Measurements from ENCODE around the gene KLHL40.

KLHL40 gene

GRCh38 chr3:42703695-42704025 lies 18.3 kb downstream of the KLHL40 start:
- TF ChIP-seq, protein P1, sequence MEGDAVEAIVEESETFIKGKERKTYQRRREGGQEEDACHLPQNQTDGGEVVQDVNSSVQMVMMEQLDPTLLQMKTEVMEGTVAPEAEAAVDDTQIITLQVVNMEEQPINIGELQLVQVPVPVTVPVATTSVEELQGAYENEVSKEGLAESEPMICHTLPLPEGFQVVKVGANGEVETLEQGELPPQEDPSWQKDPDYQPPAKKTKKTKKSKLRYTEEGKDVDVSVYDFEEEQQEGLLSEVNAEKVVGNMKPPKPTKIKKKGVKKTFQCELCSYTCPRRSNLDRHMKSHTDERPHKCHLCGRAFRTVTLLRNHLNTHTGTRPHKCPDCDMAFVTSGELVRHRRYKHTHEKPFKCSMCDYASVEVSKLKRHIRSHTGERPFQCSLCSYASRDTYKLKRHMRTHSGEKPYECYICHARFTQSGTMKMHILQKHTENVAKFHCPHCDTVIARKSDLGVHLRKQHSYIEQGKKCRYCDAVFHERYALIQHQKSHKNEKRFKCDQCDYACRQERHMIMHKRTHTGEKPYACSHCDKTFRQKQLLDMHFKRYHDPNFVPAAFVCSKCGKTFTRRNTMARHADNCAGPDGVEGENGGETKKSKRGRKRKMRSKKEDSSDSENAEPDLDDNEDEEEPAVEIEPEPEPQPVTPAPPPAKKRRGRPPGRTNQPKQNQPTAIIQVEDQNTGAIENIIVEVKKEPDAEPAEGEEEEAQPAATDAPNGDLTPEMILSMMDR (conservative IDR thresholded peaks at IDR 0.05) = no peak
- no peak for TF ChIP-seq ZFX (IDR thresholded peaks at IDR 0.05)
- H3K27ac ChIP-seq = no peak overlapping the region

GRCh38 chr3:42704136-42704841 lies 19.0 kb downstream of the KLHL40 start:
- no peak overlapping the region for H3K27ac ChIP-seq
- TF ChIP-seq, protein P1 (conservative IDR thresholded peaks at IDR 0.05) = no peak
- TF ChIP-seq ZFX (IDR thresholded peaks at IDR 0.05) = no peak

- H3K27ac ChIP-seq = no peak overlapping the region
- TF ChIP-seq, protein P1 (conservative IDR thresholded peaks at IDR 0.05) = no peak
- no peak for TF ChIP-seq ZFX (IDR thresholded peaks at IDR 0.05)
These were observed 19.9 kb downstream of the KLHL40 start for GRCh38 chr3:42705058-42705767.

DNA sequence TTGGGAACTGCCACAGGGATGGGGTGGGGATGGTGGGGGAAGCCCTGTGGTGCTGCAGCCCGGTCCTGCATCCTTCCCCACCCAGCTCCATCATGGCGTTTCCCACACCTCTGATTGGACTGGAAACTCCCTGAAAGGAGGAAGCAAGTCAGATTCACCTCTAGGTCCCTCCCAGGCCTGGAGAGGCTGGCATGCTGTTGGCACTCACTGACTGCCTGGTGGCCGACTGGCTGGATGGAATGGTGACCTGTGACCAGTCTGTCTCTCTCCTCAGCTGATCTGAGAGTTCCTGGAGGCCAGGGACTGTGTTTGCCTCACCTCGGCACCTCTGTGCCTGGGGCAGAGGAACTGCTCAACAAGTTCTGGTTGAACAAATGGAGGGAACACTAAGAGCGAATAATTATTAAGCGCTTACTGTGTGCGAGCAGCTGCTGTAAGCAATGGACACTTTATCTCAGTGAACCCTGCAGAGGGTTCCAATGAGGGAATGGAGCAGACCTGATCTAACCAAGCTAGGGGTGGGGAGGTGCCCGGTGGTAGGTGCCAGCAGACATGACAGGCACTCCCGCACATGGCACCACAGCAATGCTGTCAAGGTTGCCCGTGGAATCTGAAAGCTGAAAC lies 20.7 kb downstream of the KLHL40 start:
- no peak overlapping the region for H3K27ac ChIP-seq
- TF ChIP-seq, protein P1 (conservative IDR thresholded peaks at IDR 0.05) = no peak
- no peak for TF ChIP-seq ZFX (IDR thresholded peaks at IDR 0.05)

- TF ChIP-seq, protein P1 (conservative IDR thresholded peaks at IDR 0.05) = no peak
- no peak for TF ChIP-seq ZFX (IDR thresholded peaks at IDR 0.05)
- H3K27ac ChIP-seq = no peak overlapping the region
These were observed 21.6 kb downstream of the KLHL40 start for GRCh38 chr3:42706721-42707619.

DNA sequence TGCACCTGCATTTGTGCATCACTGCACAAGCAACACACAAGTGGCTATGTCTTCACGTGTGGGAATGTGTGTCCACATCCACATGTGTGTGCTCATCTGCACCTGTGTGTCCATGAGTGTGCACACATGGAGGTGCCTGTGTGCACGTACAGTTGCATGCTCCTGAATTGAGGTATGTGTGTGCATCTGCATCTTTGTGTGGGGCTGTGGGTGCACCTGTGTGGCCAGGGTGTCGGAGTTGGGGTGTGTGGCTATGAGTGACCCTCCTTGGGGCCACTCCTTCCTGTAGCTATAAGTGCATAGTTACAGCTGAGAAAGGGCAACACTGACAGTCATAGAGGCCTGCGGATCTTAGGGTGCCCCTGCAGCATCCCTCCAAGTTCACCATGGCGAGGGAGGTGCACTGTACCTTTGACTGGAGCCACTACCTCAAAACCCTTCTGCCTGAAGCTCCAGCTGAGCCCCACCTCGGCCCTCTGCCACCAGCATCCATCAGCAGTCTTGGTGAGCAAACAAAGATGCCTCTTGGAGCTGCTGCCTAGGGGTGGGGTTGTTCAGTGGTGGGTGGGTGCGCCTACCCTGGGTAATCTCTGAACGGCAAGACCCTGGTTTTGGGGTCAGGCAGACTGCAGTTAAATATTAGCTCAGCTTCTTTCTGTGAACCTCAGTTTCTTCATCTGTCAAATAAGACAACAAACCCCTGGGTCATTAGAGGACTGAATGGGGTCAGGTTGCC lies 22.5 kb downstream of the KLHL40 start:
- no peak overlapping the region for H3K27ac ChIP-seq
- no peak for TF ChIP-seq ZFX (IDR thresholded peaks at IDR 0.05)
- TF ChIP-seq, protein P1 (conservative IDR thresholded peaks at IDR 0.05) = no peak

All from C4-2B (cell line).